Head of caudate nucleus (tissue), 42 donors: Measurements from ENCODE around the gene MYO15A.
A peak's percentile ranks its signal among the peaks of the same experiment; 100 is the strongest.

Source experiments
- DNase-seq, 42 donors: peaks; one replicate each; pipeline versions ENCODE4 v3.0.0 to v3.0.0-alpha.2; 2020 to 2021; ENCODE audit warnings: mixed read lengths in 7 of 42
- intact Hi-C: fragments of 100-400 bp; cut with DNase I; formaldehyde crosslinking; loops from one replicate; pipeline ENCODE4 v1.15.0; 2022

Gene MYO15A

DNA sequence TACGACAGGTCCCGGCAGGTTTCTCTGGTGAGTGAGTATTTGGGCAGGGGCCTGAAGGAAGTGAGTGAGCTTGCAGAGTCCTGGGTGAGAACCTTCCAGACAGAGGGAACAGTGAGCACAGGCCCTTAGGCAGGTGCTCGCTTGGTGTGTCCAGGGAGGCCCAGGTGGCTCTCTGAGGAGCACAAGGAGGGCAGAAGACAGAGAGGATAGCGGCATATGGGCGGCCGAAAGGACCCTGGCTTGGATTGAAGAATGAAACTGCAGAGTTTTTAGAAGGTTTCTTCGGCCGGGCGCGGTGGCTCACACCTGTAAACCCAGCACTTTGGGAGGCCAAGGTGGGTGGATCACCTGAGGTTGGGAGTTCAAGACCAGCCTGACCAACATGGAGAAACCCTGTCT, 14.1 kb upstream of the MYO15A start:
- intact Hi-C loops = no loop called here
- DNase-seq = no peak

DNA sequence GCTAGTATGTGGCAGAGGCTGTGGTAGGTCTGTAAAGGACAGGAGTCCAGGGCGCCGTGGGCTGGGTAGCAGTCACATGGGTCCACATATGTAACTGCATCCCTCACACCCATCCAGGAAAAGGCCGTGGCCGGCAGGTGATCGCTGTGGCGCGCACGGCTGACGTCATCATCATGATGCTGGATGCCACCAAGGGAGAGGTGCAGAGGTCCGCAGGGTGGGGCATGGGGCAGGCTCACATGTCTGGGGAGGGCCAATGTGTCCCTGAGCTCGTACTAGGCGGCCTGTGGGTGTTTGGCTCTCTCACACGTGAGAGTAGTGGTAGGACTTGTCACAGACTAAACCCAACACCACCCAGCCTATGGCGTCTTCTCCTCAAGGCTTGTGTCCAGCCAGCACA, 9.0 kb upstream of the MYO15A start:
- DNase-seq = no peak
- intact Hi-C loops = no loop called here

DNA sequence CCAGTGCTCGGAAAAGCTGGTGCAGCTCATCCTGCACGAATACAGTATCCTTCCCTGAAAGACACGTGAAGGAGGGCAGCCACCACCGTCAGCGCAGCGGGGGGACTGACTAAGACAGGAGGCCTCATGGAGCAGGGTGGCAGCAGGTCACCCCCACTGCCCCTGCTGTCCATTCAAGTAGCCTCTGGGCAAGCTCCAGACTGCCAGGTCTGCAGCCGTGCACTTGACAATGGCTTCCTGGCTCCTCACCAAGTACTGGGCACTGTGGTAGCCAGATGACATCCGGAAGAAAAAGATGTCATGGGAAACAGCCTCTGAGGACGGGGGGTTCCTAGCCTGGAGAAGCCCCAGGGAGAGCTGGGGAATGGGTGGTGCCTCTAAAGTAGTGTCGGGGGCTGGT, 7.9 kb upstream of the MYO15A start:
- intact Hi-C loops = no loop called here
- DNase-seq = no peak

DNA sequence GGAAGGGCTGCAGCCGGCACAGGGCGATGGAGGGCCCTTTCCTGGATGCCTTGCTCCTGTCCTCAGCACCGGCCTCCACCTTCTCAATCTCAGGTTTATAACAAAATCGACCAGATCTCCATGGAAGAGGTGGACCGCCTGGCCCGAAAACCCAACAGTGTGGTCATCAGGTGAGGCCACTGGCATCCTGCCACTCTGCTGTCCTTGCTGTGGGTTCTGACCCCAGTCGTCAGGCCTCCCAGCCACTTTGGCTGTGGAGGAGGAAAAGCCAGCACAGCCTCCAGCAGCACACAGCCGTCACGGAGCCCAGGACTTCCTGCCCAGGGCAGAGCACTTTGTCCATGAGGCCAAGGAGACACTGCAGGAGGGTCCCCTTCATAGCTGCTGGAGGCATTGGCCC, 6.7 kb upstream of the MYO15A start:
- intact Hi-C loops = no loop called here
- DNase-seq = no peak

DNA sequence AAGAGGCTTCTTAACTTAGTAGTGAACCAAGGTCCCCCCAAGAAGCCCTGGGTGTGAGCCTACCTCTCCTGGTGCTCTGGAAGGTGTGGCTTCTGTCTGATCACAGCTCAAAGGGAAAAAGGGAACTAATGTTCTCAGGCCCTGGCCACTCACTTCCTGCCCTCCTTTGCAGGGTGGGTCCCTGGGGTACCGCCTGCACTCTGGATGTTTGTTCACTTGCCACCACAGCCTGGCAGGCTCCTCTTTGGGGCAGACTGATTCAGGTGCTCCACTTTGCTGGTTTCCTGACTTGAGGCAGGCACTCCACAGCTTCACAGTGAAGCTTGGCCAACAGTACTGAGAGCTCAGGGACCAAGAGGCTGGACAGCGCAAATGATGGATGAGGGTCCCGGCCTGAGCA, 5.9 kb upstream of the MYO15A start:
- no peak for DNase-seq
- intact Hi-C loops = no loop called here

DNA sequence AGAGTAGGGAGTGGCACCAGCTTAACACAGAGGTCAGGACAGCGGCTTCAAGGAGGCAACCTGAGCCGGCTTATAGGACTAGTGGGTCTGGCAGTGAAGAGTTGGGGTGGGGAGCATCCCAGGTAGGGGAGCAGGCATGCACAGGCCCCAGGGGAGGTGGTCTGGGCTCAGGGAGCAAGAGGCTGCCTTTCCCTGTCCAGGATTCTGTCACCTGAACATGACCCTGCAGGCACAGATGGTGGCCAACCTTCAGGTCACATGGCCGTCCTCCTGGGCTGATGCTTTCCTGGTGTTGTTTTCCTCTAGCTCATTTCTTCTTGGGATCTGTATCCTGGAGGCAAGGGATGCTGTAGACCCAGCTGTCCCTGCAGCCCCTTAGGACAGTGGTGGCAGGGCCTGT, 3.5 kb upstream of the MYO15A start:
- DNase-seq = no peak
- intact Hi-C loops = no loop called here

DNA sequence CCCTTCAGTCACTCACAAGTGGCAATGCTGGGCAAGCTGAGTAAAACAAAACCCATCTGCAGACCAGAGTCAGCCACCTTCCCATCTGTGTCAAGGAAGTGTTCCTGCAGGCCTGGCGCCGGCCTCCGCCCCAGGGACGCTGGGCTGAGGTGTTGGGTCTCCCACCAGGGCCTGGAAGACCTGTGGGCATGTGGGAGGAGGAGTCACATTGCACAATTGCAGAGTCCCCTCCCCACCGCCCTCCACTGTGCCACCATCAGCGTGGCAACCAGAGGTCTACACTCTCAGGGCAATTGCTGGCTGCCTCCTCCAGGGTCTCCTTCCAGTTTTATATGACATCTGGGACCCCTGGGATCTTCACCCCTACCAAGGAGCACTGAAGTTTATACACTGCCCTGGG, 3.0 kb upstream of the MYO15A start:
- no peak for DNase-seq

DNA sequence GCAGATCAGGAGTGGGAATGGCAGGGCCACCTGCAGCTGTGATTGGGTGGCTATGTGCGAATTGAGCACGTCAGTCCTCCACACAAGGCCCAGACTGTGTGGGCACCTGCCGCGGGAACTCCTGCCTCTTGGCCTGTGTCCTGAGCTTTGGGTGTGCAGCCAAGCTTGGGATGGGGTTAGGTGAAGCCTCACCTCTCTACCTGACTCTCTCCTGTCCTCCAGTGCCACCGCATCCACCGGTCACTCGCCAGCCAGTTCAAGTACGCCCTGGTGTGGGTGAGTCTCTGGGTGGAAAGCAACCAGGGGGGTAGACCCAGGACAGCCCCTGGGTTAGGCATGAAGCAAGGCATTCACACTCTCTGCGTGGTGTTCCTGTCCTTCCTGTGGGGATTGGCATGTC, 2.3 kb upstream of the MYO15A start:
- DNase-seq = no peak
- intact Hi-C loops = no loop called here

More for the DNA sequence above, 3.0 kb upstream of the MYO15A start:
- intact Hi-C loops = no loop called here

DNA sequence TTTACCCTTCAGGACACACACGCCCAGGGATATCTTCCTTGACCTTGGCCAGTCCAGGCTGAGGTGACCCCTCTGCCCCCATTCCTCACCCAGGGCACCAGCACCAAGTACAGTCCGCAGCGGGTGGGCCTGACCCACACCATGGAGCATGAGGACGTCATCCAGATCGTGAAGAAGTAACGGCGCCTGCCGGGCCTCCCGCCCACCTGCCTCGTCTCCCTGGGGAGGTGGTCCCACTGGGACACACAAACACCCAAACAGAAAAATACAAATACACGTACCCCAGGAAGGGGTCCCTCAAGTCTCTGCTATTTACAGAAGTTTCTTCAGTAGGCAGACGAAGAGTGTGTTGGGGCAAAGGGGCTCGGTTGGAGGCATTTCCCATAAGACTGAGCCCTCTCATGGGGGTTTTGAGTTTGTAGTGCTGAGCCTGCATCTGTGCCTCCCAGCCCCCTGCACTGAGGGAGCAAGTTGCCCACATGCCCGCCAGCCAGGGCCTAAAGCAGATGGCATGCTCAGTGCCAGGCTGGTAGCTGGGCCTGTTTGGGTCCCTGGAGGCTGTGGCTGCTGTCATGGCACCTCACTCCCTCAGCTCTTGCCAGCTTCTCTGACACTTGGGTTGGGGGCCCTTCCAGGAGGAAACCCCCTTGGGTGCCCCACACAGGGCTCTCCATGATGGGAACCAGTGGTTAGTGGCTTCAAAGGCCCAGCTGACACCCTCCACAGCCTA, 1.3 kb upstream of the MYO15A start:
- no peak for DNase-seq
- intact Hi-C loops = no loop called here

DNA sequence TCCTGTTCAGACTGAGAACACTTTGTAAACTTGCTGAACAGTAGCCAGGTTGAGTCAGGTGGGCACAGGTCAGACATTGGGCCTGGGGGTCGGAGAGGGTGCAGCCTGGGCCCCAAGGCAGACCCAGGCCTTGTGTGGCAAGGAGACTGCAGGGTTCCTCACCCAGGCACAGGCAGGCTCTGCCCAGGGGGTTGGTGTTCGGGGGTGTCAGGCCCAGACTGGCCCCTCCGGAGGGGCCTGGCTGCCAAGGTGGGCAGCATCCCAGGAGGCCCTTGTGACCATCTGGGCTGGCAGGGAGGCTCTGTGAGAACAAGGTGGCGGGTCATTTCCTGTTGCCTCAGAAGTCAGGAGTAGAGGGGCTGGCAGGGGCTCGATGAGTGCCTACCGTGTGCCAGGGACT, 585 bp upstream of the MYO15A start:
- intact Hi-C loops = no loop called here
- DNase-seq = peak in 2 of 42 donors; percentile 13 to 41

DNA sequence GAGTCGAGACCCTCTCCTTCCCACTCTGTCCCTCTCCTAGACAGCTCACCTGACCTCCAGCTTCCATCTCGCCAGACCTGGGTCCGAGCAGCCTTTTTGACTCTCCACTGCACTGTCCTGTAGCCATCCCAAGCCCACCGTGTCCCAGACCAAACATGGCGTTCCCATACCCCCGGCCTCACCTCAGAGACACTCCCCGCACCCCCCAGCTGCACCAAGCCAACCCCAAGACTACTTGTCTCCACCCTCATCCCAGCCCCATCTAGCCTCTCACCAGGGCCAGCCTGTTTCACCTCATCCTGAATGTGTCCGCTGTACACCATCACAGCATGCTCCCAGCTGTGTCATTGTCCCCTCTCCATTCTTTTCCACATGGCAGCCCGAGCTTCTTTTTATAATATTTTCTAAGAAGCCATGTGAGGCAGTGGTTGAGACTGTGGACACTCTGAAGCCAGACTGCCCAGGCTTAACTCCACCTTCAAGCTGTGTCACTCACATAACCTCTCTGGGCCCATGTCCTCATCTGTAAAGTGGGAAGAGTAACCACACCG, 1.5 kb downstream of the MYO15A start:
- no peak for DNase-seq

DNA sequence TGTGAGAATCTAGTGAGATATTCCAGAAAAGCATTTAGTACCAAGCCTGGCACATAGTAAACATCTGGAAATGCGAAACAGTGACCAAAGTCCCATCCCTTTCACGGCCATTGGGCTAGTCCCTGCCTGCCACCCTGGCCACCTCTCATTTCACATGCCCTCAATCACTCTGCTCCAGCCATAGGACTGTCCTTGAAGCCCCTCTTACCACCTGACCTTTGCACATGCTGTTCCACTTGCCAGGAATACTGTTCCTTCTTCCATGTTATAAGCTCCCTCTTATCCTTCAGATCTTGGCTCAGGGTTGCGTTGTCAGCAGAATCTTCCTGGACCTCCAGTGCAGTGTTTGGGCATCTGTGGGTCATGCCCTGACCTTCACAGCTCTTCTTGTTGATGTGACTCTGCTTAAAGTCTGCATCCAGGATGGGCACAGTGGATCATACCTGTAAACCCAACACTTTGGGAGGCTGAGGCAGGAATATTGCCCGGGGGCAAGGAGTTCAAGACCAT, 2.1 kb downstream of the MYO15A start:
- no peak for DNase-seq
- intact Hi-C loops = no loop called here

More for the DNA sequence above, 1.5 kb downstream of the MYO15A start:
- intact Hi-C loops = no loop called here

DNA sequence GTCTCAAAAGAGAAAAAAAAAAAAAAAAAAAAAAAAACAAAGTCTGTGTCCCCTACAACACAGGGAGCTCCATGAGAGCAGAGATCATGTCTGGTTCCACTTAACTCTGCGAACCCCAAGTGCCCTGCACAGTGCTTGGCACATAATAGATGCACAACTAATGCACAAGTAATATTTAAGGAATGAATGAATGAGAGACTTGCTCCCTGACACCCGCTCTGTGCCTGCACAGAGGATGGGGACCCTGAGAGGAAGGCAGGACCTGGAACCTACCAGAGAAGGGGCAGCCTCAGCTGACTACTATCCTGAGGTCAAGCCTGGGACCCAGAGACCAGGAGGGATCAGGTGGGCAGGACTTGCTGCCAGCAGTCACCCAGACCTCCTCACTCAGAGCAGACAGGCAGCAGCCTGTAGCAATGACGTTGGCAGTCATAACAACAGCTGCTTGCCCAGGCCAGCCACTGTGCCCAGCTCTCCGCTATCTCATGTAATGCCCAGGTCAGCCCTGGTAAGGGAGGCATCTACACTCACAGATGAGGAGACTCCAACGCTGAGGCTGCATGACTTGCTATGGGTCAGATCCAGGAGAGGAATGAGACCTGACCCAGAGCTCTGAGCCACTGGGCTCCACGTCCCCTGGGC, 2.9 kb downstream of the MYO15A start:
- no peak for DNase-seq
- intact Hi-C loops = no loop called here

DNA sequence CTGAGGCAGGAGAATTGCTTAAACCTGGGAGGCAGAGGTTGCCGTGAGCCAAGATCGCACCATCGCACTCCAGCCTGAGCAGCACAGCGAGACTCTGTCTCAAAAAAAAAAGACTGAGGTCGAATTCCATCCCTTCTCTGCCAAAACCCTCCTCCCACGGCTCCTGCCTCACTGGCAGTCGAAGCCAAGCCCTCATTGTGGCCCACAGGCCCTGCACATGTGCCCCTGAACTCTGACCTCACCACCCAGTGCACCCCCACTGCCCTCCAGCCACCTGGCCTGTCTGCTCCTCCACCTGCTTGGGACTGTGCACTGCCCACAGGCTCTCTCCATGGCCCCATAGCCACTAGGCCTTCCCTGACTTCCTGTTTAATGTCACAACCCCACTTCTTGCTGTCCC, 7.0 kb downstream of the MYO15A start:
- intact Hi-C loops = no loop called here
- DNase-seq = no peak

DNA sequence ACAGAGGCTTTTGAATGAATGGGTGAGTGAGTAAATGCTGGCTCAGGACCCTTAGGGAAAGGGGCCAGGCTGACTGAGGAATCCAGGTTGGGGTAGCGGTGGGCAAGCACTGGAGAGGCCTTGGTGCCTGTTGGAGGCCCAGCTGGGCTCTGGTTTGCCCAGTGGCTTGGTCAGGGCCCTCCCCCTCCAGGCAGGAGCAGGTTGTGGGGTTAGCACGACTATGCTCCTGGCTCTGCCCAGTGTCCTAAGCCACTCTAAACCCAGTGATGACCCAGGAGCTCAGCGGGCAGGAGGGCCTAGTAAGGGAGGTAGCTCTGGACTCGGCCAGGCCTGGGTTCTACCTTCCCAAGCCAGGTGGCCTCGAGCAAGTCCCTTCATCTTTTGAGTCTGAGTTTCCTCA, 7.5 kb downstream of the MYO15A start:
- intact Hi-C loops = no loop called here
- no peak for DNase-seq

DNA sequence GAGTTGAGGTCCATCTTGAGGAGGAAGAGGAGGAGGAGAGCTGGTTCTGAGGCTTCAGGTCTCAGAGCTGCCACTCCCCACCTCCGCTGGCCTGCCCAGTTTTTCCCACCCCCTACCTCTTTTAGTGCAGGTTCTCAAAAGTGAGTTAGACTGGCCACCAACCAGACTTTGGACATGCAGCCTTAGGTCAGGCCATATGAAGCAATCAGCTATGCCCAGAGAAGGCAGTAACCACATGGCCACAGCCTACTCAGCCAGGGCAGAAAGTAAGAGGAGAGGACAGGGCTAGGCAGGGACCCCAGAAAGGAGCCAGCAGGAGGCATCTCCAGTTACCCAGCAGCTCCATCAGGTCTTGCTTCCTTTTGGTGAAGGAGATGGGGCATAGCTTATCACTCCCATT, 9.0 kb downstream of the MYO15A start:
- intact Hi-C loops = no loop called here
- DNase-seq = no peak

DNA sequence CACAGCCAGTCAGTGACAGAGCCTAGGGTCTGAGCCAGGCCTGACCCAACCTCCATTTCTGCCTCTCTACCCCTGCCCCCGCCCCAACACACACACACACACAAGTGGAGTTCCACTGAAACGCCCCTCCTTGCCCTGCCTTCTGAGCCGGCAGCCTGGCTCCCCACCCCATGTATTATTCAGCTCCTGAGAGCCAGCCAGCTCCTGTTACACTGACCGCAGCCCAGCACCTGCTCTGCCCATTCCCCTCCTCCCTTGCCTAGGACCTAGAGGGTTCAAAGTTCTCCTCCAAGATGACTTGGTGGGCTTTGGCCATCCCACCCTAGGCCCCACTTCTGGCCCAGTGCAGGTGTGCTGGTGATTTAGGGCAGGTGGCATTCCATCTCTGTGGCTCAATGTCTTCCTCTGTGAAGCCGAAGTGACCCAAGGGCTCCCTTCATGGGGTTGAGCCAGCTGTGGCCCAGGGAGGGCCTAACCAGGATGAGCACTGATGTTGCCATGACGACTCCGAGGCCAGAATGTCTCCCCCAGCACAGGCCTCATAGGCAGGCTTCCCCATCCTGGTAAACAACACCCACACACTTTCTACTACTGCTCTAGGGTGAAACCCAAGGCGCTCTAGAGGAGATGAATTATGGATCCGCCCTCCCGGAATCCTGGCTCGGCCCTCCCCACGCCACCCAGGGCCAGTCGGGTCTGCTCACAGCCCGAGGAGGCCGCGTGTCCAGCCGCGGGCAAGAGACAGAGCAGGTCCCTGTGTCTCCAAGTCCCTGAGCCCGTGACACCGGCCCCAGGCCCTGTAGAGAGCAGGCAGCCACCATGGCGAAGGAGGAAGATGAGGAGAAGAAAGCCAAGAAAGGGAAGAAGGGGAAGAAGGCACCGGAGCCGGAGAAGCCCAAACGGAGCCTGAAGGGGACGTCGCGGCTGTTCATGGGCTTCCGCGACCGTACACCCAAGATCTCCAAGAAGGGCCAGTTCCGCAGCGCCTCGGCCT, 9.7 kb downstream of the MYO15A start:
- no peak for DNase-seq

DNA sequence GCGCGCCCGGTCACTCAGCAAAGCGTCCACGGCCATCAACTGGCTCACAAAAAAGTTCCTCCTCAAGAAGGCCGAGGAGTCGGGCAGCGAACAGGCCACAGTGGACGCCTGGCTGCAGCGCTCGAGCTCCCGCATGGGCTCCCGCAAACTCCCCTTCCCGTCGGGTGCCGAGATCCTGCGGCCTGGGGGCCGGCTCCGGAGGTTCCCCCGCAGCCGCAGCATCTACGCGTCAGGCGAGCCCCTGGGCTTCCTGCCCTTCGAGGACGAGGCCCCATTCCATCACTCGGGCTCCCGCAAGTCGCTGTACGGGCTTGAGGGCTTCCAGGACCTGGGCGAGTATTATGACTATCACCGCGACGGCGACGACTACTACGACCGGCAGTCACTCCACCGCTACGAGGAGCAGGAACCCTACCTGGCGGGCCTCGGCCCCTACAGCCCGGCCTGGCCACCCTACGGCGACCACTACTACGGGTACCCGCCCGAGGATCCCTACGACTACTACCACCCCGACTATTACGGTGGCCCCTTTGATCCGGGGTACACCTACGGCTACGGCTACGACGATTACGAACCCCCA, 10.7 kb downstream of the MYO15A start:
- intact Hi-C loops = no loop called here
- DNase-seq = no peak

More for the DNA sequence above, 9.7 kb downstream of the MYO15A start:
- intact Hi-C loops = no loop called here

DNA sequence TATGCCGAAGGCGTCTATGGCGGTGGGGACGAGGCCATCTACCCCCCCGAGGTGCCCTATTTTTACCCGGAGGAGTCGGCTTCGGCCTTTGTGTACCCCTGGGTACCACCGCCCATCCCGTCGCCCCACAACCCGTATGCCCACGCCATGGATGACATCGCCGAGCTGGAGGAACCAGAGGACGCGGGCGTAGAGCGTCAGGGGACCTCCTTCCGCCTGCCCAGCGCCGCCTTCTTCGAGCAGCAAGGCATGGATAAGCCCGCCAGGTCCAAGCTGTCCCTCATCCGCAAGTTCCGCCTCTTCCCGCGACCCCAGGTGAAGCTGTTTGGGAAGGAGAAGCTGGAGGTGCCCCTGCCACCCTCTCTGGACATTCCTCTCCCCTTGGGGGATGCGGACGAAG, 11.4 kb downstream of the MYO15A start:
- intact Hi-C loops = no loop called here

More for the DNA sequence above, 11.4 kb downstream of the MYO15A start:
- no peak for DNase-seq
